ENCODE data around the gene ZBP1.

DNA sequence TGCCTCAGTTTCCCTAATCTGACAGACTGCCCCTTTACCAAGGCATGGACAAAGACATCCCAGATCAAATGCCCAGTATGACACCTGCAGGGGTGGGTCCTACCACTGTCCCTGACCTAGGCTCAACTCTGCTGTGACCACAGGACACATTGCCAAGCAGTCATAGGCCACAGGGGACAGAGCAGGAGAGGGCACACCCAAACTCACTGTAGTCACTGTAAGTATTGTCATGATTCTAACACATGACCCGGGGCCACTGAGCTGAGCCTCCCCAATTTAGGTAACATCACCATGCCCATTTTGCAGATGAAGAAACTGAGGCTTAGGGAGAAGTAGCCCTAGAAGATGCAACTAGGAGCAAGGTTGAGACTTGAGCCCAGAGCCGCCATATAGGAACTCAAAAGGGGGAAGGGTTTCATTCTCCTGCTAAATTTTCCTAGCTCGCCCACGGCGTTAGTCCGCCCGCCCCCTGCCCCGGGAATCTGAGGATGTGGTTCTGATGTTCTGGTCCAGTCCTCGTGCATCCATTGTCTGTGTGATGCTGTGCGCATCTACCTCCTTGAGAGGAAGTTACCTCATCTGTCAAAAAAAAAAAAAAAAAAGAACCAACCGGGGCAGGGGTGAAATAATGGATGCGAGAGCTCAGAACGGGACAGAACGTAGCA, 44.8 kb upstream of the ZBP1 start:
- TF ChIP-seq CTCF (IDR thresholded peaks at IDR 0.05) (no peak), POLR2A (IDR thresholded peaks at IDR 0.05) (no peak)
